A172 (cell line): ENCODE results near the gene SPINK14. TPM values are rescaled to one million over a fixed set of nuclear protein-coding genes. Genes with fewer than 3 reads are reported as not detected.
A peak's percentile ranks its signal among the peaks of the same experiment; 100 is the strongest.

Experiments
- DNase-seq: peaks from one replicate; pipeline ENCODE4 v3.0.0-alpha.2; 2015; ENCODE audit warnings: low spot score
- total RNA-seq: library from RNA; depleted of rRNA; stranded (reverse); fragments of >200 nt; shearing (Covaris generic); gene quantifications from 2 replicates; pipeline ENCODE4 v1.2.3, GENCODE V29; 2014; rRNA removed

SPINK14 gene, protein sequence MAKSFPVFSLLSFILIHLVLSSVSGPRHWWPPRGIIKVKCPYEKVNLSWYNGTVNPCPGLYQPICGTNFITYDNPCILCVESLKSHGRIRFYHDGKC
- not detected in 2 replicates for total RNA-seq

DNA sequence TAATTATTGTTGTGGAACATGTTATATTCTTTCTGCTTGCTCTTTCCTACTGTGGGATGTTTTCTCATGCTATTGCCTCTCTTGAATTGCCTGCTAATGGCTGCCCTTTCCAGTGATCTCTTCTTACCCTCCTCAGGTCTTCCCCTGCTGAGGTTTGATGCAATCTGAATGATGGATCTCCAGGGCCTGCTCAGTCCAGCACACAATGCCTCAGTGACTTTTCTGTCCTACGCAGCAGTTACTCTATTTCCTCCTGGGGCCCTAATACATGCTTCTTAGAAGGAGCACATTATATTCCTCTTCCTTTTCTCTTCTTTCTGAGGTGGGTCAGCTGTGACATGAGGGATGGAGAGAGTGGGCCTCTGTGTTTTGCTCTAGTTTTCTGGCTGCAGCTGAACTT lies at the start of gene SPINK14:
TSS of gene SPINK14 (plus strand) at position 301 of the 400 bp plus-strand sequence. CDS start 1,187 bp downstream, outside the sequence.
- DNase-seq: no peak

- DNase-seq: no peak
Measured at GRCh38 chr5:148120317-148120716, 48.0 kb upstream of the SPINK14 start.

DNA sequence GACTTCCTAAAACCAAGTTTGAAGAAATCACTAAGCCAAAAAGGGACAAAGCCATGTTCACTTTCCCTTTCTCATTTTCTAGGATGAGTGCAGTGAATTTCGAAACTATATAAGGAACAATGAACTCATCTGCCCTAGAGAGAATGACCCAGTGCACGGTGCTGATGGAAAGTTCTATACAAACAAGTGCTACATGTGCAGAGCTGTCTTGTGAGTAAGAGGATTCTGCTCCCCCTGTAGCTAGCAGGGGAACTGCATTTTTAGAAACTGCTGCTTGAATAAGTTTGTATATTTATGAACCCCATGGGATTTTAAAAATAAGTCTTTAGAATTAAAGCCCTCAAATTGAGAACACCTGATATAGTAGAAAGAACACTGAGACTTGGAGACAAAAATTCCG lies 42.7 kb upstream of the SPINK14 start:
- peak; percentile 14 for DNase-seq

GRCh38 chr5:148135091-148136048 lies 33.0 kb upstream of the SPINK14 start:
- DNase-seq: no peak

DNA sequence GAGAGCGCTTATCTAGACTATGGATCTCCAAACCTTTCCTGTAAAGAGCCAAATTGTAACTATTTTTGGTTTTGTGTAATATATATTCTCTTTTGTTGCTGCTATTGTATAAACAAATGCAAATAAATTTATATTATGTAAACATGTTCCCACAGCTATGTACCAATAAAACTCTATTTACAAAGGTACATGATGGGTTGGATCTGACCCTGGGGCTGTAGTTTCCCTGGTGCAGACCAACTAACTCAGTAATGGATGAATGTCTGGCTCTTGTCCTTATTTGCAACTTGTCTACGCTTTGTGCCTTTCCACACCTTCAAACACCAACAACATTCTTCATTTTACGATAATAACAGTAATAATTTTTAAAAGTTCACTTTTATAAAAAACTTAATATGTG lies 27.5 kb upstream of the SPINK14 start:
- no peak for DNase-seq

DNA sequence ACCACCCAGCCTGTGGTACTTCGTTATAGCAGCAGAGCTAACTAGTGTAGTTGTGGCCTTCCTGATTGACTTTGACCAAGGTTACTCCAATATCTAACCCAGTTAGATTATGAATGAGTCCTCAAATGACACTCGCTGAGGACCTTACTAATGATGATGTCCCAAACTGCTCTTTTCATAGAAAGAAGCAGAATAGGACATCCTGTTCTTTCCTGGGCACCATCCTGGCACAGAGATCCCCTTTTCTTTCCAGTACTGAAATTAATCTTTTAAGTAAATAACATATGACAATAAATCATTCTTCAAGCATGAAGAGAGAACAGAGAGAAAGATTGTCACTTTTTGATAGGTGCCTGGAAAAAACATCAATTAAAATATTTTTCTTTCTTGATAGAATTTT lies 26.7 kb upstream of the SPINK14 start:
- no peak for DNase-seq

- DNase-seq: peak; percentile 42
Measured at GRCh38 chr5:148145916-148146315, 22.4 kb upstream of the SPINK14 start.

DNA sequence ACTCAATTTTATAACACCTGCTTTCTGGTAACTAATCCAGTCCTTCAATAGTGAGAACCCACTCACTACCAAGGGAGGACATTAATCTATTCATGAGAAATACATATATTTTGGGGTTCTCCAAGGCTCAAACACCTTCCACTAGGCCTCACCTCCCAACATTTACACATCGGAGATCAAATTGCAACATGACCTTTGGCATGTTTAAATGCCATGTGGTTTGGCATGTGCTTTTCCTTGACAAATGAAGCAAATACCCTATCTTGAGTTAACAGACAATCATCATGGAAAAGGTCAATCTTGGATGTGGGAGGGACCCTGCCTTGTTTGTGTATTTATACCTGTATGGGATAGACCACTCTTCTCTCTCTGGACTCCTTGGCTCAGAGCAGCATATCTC lies 21.9 kb upstream of the SPINK14 start:
- DNase-seq: no peak

GRCh38 chr5:148147415-148147814 lies 20.9 kb upstream of the SPINK14 start:
- DNase-seq: no peak

DNA sequence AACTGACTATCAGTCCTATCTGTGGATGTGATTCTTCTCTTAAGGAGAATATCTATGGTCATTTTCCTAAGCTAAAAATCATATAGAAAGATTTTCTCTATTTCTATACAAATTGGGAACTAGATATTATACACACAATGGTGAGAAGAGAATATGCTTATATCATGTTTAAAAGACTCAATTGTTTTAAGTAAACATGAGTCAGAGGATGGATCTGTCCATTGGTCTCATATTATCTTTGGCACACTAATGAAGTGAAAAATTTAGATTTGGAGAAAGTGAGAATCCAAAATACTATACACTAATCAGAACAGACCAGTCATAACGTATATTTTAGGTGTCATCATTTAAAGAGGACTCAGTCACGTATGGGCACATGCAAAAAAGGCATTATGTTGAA lies 16.5 kb upstream of the SPINK14 start:
- no peak for DNase-seq

- DNase-seq: no peak
Measured at GRCh38 chr5:148152781-148153180, 15.6 kb upstream of the SPINK14 start.

DNA sequence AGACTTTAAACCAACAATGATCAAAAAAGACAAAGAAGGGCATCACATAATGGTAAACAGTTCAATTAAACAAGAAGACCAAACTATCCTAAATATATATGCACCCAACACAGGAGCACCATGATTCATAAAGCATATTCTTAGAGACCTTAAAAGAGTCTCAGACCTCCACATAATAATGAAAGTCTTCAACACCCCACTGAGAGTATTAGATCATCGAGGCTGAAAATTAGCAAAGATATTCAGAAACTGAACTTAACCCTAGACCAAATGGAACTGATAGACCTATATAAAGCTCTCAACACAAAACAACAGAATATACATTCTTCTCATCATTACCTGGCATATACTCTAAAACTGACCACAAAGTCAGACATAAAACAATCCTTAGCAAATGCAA lies 11.7 kb upstream of the SPINK14 start:
- no peak for DNase-seq

DNA sequence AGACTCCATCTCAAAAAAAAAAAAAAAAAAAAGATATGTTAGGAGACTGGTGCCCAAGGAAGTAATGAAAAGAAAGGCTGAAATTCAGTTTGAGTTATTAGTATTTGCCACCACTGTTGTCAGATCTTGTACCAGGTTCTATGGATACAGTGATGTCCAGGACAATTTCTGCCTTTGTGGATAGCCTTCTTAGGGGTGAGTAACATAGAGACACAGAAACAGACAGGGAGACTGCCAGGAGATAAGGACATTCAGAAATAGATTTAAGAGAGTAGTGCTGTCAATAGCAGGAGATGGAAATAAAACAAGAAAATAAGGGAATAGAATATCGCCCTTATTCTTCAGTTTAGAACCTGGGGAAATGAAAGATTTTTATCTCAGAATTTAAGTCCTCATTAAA lies 6.3 kb upstream of the SPINK14 start:
- no peak for DNase-seq

GRCh38 chr5:148163345-148163744 lies 5.0 kb upstream of the SPINK14 start:
- no peak for DNase-seq

DNA sequence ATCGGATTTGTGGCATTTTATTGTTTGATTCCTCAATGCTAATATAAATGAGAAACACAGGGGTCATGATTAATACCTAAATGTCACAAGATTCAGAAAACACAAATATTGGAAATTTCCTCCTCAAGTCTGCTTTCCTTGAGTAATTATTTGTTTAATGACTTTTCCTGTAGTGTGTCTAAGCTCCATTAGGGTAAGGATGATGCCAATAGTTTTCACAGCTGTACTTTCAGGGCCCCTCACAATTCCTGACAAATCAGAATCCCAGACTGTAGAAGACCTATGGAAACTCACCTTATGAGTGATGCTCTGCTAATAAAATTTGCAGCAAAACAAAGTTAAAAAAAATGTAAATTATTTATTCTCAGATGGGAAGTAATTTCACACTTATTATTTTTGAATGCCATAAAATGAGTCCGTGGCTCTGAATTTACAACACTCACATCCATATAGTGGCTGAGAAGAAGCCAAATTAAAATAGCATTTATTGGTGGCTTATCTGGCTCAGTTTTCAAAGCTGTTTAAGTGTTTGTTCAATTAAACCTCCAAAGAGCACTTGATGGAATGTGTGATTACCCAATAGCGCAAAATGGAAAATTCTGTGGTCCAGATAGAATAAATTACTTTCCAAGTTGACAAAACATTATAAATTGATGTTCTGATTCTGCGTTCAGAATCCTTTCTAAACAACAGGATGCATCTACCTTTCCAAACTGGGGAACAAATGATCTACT lies 1.6 kb upstream of the SPINK14 start:
- DNase-seq: no peak

GRCh38 chr5:148172377-148172776 lies 4.0 kb downstream of the SPINK14 start:
- DNase-seq: no peak

GRCh38 chr5:148176480-148176879 lies 8.1 kb downstream of the SPINK14 start:
- no peak for DNase-seq

- DNase-seq: no peak
Measured at GRCh38 chr5:148177207-148177606, 8.9 kb downstream of the SPINK14 start.

GRCh38 chr5:148179234-148179824 lies 11.0 kb downstream of the SPINK14 start:
- peak; percentile 72 for DNase-seq

DNA sequence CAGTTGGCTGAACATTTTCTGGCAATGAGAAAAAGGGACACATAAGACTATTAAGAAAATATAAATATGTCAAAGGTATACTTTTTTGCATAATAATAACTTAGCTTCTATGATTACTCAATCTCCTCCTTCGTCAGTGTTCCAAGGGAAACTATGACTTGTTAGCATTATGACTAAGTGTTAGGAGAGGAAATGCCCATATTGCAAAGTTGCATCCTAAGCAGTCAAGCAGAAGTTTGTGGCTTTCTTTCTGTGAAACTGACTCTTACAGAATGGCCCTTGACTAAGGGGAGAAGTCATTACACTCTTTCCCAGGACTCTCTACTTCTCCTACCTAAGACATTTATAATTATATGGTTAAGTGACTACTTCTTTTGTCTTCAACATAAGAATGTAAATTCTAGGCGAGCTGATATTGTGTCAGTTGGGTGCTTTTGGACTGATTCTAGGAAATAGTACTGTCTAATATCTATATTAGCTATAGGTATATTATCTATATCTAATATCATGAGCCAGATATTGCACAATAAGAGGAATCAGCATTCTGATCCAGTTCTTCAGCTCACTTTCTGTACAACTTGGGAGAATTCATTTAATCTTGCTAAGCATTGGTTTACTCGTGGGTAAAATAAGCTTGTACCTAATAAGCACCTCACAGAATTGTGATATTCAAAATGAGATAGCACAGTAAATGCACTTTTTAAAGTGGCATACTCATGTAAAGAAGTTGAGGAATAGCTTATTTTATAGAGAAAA lies 18.1 kb downstream of the SPINK14 start:
- DNase-seq: peak; percentile 30

DNA sequence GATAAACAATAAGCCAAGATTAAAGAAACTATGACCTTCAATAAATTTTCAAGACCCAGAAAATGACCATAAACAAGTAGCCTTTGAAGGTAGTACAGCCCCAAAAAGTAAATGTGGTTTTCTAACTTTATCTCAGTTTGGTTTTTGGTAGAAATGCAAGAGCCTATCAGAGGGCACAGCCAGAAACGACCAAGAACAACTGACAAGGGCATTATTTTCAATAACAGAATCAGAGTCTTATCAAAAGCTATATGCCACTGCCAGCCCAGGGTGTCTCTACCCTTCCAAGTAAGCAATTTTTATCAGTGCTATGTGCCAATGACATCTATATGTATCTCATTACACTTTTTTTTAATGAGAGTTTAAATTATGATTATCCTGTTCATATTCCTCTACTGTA lies 22.7 kb downstream of the SPINK14 start:
- no peak for DNase-seq
